Measurements from ENCODE around the gene JAKMIP3.

The JAKMIP3 gene

DNA sequence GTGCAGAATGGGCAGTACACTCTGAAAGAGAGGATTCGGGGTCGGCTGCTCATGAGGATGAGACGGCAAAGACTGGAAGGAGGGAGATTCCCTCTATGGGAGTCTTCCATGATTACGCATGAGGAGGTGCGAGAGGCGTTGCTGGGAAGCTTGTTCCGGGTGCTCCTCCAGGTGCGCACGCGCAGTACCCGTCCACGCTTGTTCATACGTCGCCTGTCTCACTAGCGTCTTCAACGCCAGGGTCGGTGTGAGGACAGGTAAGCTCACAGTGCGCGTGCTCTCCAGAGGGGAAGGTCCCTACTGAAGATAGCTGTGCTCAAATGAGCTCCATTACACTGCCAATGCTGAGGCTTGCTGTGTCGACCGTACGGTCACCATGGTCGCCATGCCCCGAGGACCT is 44.7 kb upstream of the JAKMIP3 start:
- H3K27ac ChIP-seq (ENCODE audit: poor library complexity, severe bottlenecking): no peak overlapping the region
- ATAC-seq (ENCODE audit: low read depth) (no peak), DNase-seq (ENCODE audit: low spot score) (no peak)
- H3K27me3 ChIP-seq (ENCODE audit: insufficient read depth, poor library complexity, severe bottlenecking): peaks cover 13% of the 10 kb centered on the region
- no peaks in the 10 kb centered on the region for H3K9me3 ChIP-seq (ENCODE audit: severe bottlenecking)
- no peaks in the 10 kb centered on the region for H3K36me3 ChIP-seq (ENCODE audit: low read depth)
- H3K4me3 ChIP-seq (ENCODE audit: severe bottlenecking): no peak overlapping the region
- peaks cover 5% of the 10 kb centered on the region for H3K4me1 ChIP-seq (ENCODE audit: insufficient read depth, poor library complexity, severe bottlenecking)
- TF ChIP-seq, protein P1, sequence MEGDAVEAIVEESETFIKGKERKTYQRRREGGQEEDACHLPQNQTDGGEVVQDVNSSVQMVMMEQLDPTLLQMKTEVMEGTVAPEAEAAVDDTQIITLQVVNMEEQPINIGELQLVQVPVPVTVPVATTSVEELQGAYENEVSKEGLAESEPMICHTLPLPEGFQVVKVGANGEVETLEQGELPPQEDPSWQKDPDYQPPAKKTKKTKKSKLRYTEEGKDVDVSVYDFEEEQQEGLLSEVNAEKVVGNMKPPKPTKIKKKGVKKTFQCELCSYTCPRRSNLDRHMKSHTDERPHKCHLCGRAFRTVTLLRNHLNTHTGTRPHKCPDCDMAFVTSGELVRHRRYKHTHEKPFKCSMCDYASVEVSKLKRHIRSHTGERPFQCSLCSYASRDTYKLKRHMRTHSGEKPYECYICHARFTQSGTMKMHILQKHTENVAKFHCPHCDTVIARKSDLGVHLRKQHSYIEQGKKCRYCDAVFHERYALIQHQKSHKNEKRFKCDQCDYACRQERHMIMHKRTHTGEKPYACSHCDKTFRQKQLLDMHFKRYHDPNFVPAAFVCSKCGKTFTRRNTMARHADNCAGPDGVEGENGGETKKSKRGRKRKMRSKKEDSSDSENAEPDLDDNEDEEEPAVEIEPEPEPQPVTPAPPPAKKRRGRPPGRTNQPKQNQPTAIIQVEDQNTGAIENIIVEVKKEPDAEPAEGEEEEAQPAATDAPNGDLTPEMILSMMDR (IDR thresholded peaks at IDR 0.05; ENCODE audit: poor library complexity, severe bottlenecking): no peak

GRCh38 chr10:132021504-132022143 is 44.1 kb upstream of the JAKMIP3 start:
- Histone ChIP-seq H3K27me3 (ENCODE audit: insufficient read depth, poor library complexity, severe bottlenecking) (peaks cover 13% of the 10 kb centered on the region), H3K4me1 (ENCODE audit: insufficient read depth, poor library complexity, severe bottlenecking) (no peaks in the 10 kb centered on the region), H3K27ac (ENCODE audit: poor library complexity, severe bottlenecking) (no peak overlapping the region), H3K36me3 (ENCODE audit: low read depth) (no peaks in the 10 kb centered on the region), H3K9me3 (ENCODE audit: severe bottlenecking) (no peaks in the 10 kb centered on the region), H3K4me3 (ENCODE audit: severe bottlenecking) (no peak overlapping the region)
- TF ChIP-seq, protein P1 (IDR thresholded peaks at IDR 0.05; ENCODE audit: poor library complexity, severe bottlenecking): no peak
- ATAC-seq (ENCODE audit: low read depth) (no peak), DNase-seq (ENCODE audit: low spot score) (no peak)

DNA sequence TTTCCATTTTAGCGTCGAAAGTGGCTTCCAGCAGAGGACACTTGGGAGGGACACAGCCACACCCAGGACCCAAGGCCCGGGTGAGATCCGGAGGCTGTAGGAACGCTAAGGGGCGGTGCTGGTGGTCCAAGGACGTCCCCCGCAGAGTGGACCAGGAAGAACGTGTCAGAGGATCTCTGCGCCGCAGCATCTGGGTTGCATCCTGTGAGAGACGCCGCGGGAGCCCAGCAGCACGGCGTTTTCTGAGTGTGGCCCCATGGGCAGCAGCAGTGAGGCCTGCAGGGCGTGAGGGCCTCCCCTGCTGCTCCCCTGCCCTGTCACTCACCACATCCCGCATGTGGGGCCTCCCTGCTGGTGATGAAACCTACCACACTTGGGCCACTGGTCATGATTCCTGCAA is 43.5 kb upstream of the JAKMIP3 start:
- peaks cover 13% of the 10 kb centered on the region for H3K27me3 ChIP-seq (ENCODE audit: insufficient read depth, poor library complexity, severe bottlenecking)
- H3K27ac ChIP-seq (ENCODE audit: poor library complexity, severe bottlenecking): no peak overlapping the region
- TF ChIP-seq, protein P1 (IDR thresholded peaks at IDR 0.05; ENCODE audit: poor library complexity, severe bottlenecking): no peak
- ATAC-seq (ENCODE audit: low read depth) (no peak), DNase-seq (ENCODE audit: low spot score) (no peak)
- H3K36me3 ChIP-seq (ENCODE audit: low read depth): no peaks in the 10 kb centered on the region
- H3K4me3 ChIP-seq (ENCODE audit: severe bottlenecking): no peak overlapping the region
- H3K9me3 ChIP-seq (ENCODE audit: severe bottlenecking): no peaks in the 10 kb centered on the region
- H3K4me1 ChIP-seq (ENCODE audit: insufficient read depth, poor library complexity, severe bottlenecking): no peaks in the 10 kb centered on the region

DNA sequence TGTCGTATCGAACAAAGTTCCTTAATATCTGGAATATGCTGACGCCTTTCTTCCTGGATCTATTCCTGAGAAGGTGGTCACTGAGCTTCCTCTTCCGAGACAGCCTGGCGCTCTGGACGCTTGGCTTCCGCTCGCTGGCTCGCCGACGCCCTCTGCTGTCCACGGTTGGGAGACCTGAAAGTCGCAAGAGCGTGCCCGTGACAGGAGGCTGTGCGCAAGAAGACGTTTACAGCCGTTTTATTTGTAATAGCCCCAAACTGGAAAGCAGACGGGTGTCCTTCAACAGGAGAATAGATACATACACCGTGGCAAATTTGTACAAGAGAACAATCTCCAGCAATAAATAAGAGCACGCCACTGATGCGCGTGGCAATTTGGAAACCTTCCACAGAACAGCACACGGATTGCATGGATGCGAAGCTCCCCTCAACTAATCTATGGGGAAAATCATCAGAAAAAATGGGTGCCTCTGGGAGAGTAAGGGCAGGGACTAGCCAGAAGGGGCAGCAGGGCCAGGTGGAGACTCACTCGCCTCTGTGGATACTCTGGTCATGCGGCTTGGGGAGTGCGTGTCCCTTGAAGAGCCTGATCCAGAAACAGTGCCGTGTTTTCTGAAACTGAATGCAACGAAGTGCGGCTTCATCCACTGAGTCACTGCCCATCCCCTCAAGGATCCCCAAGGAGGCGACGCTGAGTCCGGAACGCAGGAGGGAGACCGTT is 42.5 kb upstream of the JAKMIP3 start:
- Histone ChIP-seq H3K27ac (ENCODE audit: poor library complexity, severe bottlenecking) (no peak overlapping the region), H3K4me3 (ENCODE audit: severe bottlenecking) (peak overlapping the region; percentile 2), H3K36me3 (ENCODE audit: low read depth) (no peaks in the 10 kb centered on the region), H3K9me3 (ENCODE audit: severe bottlenecking) (no peaks in the 10 kb centered on the region), H3K4me1 (ENCODE audit: insufficient read depth, poor library complexity, severe bottlenecking) (no peaks in the 10 kb centered on the region), H3K27me3 (ENCODE audit: insufficient read depth, poor library complexity, severe bottlenecking) (peaks cover 13% of the 10 kb centered on the region)
- peak; percentile 81 for ATAC-seq (ENCODE audit: low read depth)
- TF ChIP-seq, protein P1 (IDR thresholded peaks at IDR 0.05; ENCODE audit: poor library complexity, severe bottlenecking): peak; percentile 93
- no peak for DNase-seq (ENCODE audit: low spot score)

Data from RWPE2 (cell line).